GM19468 (cell line): ENCODE data around the gene TANC1.

Experiments
- ATAC-seq: cut with Tn5 transposase; IDR thresholded peaks from one replicate; pipeline ENCODE4 v1.9.1; 2021; ENCODE audit warnings: mild to moderate bottlenecking, moderate library complexity, moderate number of reproducible peaks; ENCODE audit not compliant: unreplicated experiment; ENCODE audit errors: extremely low read depth

The TANC1 gene

GRCh38 chr2:159053161-159054031, 85.0 kb downstream of the TANC1 start:
- no peak for ATAC-seq

- ATAC-seq: no peak
Observed at GRCh38 chr2:159054032-159054334, 85.5 kb downstream of the TANC1 start.

- ATAC-seq: no peak
Observed at GRCh38 chr2:159054985-159055384, 86.5 kb downstream of the TANC1 start.

- no peak for ATAC-seq
Observed at GRCh38 chr2:159060518-159060917, 92.1 kb downstream of the TANC1 start.

- ATAC-seq: no peak
Observed at GRCh38 chr2:159063677-159064076, 95.2 kb downstream of the TANC1 start.

GRCh38 chr2:159064446-159065301, 96.2 kb downstream of the TANC1 start:
- no peak for ATAC-seq

- ATAC-seq: no peak
Observed at GRCh38 chr2:159065313-159065712, 96.9 kb downstream of the TANC1 start.

- ATAC-seq: no peak
Observed at GRCh38 chr2:159065891-159066290, 97.5 kb downstream of the TANC1 start.

GRCh38 chr2:159066541-159067156, 98.2 kb downstream of the TANC1 start:
- ATAC-seq: no peak

GRCh38 chr2:159067971-159068370, 99.5 kb downstream of the TANC1 start:
- ATAC-seq: no peak

- ATAC-seq: no peak
Observed at GRCh38 chr2:159069229-159069628, 100.8 kb downstream of the TANC1 start.

GRCh38 chr2:159070235-159070634, 101.8 kb downstream of the TANC1 start:
- ATAC-seq: no peak

GRCh38 chr2:159071190-159071915, 102.9 kb downstream of the TANC1 start:
- ATAC-seq: no peak

- no peak for ATAC-seq
Observed at GRCh38 chr2:159072795-159073194, 104.4 kb downstream of the TANC1 start.

- no peak for ATAC-seq
Observed at GRCh38 chr2:159073256-159073655, 104.8 kb downstream of the TANC1 start.

- ATAC-seq: no peak
Observed at GRCh38 chr2:159074605-159075004, 106.2 kb downstream of the TANC1 start.

- no peak for ATAC-seq
Observed at GRCh38 chr2:159075727-159076126, 107.3 kb downstream of the TANC1 start.

GRCh38 chr2:159076241-159076640, 107.8 kb downstream of the TANC1 start:
- ATAC-seq: no peak

GRCh38 chr2:159077869-159078268, 109.4 kb downstream of the TANC1 start:
- no peak for ATAC-seq

- no peak for ATAC-seq
Observed at GRCh38 chr2:159078443-159078842, 110.0 kb downstream of the TANC1 start.
